Breast epithelium (tissue), 3 donors: ENCODE results near the gene SCAP.

Source experiments
- POLR2A ChIP-seq: fragments of 450-650 bp; IDR thresholded peaks from one replicate; pipeline ENCODE4 v1.6.1; 2016; ENCODE audit warnings: antibody characterized with exemption, mild to moderate bottlenecking, moderate library complexity
- TF ChIP-seq, protein P1 (sequence below), 3 donors: fragments of 450-650 bp; IDR thresholded peaks; one replicate each; pipeline ENCODE4 v1.5.1; 2016 to 2017; ENCODE audit warnings: antibody characterized with exemption in 3 of 3, mild to moderate bottlenecking in 3 of 3, moderate library complexity in 3 of 3

DNA sequence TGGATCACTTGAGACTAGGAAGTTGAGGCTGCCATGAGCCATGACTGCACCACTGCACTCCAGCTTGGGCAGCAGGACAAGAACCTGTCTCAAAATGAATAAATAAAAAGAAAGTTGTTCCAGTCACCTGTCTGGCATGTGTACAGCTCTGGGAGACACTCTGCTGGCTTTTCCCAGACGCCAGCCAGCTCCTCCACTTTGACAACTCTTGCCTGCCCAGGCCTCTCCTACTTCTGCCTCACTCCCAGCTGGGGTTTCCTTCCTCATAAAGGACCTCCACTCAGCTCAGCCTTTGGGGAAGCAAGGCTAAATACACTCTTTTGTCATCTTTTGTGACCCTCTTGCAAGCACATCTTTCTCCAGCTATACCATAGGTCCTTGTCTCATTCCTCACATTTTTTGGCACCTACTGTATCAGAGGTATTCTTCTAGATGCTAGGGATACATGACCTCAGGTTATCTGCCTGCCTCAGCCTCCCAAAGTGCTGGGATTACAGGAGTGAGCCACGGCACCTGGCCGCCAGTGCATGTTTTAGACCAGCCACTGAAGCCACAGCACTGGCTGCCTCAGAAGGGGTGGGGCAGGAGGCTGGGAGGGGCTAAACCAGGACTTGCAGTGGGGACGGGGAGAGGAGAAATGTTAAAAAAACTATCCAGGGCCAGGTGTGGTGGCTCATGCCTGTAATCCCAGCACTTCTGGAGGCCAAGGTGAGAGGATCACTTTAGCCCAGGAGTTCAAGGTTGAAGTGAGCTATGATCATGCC is 47.8 kb upstream of the SCAP start:
- TF ChIP-seq, protein P1, sequence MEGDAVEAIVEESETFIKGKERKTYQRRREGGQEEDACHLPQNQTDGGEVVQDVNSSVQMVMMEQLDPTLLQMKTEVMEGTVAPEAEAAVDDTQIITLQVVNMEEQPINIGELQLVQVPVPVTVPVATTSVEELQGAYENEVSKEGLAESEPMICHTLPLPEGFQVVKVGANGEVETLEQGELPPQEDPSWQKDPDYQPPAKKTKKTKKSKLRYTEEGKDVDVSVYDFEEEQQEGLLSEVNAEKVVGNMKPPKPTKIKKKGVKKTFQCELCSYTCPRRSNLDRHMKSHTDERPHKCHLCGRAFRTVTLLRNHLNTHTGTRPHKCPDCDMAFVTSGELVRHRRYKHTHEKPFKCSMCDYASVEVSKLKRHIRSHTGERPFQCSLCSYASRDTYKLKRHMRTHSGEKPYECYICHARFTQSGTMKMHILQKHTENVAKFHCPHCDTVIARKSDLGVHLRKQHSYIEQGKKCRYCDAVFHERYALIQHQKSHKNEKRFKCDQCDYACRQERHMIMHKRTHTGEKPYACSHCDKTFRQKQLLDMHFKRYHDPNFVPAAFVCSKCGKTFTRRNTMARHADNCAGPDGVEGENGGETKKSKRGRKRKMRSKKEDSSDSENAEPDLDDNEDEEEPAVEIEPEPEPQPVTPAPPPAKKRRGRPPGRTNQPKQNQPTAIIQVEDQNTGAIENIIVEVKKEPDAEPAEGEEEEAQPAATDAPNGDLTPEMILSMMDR (IDR thresholded peaks at IDR 0.05) = no peak
- TF ChIP-seq POLR2A = no peak
